ELF-1 (cell line): ENCODE results near the gene RNF212.

Experiments
- DNase-seq: peaks from one replicate; pipeline ENCODE4 v3.0.0-alpha.2; 2016; ENCODE audit warnings: low read depth, low spot score

RNF212 gene

GRCh38 chr4:1048773-1049590, 64.4 kb downstream of the RNF212 start:
- no peak for DNase-seq

GRCh38 chr4:1047976-1048772, 65.2 kb downstream of the RNF212 start:
- no peak for DNase-seq

DNA sequence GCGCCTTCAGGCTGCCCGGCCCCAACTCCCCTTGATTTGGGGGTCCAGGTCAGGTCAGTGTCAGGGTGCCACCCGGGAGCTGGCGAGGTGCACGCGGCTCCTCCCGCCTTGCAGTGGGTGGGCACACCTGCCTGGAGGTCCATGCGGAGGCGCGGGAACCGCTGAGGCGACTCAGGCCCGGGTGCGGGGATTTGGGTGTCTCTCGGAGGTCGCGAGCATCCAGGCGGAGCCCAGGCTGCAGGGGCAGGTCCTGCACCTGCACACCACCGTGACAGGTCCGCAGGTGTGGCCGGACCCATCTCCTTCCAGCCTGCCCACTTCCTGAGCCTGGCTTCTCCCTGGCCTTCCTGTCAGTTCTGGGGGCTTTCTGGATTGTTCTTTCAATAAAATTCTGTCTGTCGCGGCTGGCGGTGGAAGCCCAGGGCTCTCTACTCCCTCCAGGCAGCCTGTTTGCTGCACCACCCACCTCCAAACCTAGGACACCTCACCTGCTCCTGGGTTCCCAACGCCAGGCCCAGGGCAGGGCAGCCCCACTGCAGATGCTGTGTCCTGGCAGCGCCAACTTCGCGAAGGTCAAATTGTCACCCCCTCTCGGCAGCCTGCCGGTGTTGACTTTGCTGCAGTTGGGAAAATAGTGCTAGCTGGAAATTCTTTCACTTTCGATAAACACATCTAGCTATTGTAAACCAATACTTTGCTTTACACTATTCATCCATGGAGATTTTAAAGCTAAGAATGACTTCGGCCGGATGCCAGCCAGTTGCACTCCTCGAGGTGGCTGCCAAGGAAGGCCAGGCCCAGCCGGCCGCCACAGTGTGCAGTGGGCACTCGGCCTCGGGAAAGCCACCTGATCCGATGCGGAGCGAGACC, 66.0 kb downstream of the RNF212 start:
- no peak for DNase-seq

DNA sequence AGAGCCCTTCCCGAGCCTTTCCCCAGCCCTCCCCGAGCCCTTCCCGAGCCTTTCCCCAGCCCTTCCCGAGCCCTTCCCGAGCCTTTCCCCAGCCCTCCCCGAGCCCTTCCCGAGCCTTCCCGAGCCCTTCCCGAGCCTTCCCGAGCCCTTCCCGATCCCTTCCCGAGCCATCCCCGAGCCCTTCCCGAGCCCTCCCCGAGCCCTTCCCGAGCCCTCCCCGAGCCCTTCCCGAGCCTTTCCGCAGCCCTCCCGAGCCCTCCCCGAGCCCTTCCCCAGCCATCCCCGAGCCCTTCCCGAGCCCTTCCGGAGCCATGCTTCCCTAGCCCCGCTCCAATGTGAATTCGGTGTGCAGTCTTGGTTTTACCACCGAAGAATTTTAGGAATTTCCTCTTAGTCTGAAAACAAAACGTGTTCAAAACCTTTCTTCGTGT, 66.8 kb downstream of the RNF212 start:
- DNase-seq, result peak; percentile 68

- no peak for DNase-seq
Observed at GRCh38 chr4:1045595-1046201, 67.7 kb downstream of the RNF212 start.

GRCh38 chr4:1045193-1045594, 68.2 kb downstream of the RNF212 start:
- no peak for DNase-seq

GRCh38 chr4:1044469-1045192, 68.7 kb downstream of the RNF212 start:
- DNase-seq, result no peak

DNA sequence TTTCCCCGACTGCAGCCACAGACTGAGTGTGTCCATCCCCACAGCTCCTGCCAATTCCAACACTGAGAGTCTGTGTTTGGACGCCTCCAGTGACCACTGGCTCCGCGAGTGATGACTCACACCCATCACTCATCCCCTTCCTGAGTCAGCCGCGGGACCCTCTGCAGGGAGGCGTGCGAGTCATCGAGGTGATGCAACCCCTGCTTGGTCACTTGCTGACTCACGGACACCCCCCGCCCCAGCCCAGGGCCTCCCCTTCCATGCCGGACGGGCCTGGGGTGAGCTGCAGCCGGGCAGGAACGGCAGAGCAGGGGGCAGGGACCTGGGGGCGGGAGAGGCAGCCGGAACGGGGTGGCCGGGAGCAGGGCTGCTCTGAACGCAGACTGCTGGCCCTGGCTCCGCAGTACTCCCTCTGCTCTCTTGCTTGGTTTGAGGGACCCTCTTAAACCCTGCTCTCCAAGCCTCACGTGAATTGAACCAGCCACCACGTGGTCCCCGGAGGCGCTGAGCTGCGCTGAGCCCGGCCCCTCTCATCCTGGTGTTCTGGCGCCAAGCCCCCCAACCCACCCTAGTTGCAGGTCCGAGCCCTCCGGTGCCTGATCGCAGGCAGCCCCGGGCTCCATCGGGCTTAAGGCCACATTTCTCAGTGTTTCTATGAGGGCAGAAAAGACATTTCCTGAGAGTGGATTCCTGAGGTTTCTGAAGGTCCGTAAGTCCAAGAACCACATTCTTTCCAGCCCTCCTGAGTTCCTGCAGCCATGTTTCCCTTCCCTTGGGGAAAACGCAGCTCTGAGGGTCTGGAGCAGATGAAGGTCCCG, 69.5 kb downstream of the RNF212 start:
- peak; percentile 84 for DNase-seq

GRCh38 chr4:1043162-1043561, 70.2 kb downstream of the RNF212 start:
- DNase-seq, result no peak

GRCh38 chr4:1042352-1043055, 70.9 kb downstream of the RNF212 start:
- no peak for DNase-seq

DNA sequence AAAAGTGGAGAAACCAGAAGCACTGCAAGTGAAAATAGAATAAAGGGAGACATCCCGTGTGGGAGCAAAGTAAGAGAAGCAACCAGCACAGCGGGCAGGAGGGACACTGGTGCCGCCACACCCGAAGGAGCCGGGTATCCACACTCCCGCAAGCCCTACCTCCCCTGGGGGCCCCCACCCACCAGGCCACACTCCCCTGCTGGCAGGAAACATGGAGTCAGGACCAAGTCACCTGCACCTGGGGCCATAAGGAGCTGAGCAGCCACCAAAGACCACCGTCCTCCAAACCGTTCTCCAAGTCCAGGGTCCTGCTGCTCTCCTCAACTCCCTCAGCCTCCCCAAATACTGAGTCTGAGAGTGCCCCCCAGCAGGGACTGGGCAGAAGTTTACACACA, 71.4 kb downstream of the RNF212 start:
- DNase-seq, result no peak

DNA sequence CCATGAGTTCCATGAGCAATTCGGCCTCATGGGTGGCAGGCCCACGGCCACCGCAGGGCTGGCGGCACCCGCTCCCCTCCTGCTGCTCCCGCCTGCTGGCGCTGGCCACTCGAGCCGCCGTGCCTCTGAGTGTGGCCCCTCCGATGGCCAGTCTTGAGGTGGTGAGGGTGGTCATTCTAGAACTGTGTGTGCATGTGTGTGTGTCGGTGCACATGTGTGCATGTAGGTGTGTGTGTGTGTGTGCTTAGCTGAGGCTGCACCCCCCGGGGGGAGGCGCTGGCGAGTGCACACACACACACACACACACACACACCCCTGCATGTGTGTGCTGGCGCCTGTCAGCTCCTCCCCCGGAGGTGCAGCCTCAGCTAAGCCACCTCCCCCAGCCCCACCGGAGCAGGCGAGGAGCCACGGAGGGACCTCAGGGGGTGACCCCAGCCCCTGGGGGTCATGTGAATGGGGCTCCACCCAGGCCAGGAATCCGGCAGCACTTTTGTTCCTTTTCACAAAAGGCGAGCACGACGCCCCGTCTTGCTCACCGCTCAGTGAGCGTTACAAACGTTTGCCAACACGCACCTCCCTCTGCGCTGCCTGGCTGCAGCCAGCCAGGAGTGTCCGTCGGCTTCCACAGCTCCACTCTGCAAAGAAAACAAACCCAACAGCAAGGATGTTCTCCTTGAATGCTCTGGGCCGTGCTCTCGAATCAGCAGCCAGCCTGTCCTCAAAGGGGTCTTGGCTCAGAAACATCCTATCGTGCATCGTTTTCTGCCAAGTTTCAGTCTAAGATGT, 72.0 kb downstream of the RNF212 start:
- DNase-seq, result peak; percentile 40

- DNase-seq, result no peak
Observed at GRCh38 chr4:1040344-1041146, 72.8 kb downstream of the RNF212 start.

DNA sequence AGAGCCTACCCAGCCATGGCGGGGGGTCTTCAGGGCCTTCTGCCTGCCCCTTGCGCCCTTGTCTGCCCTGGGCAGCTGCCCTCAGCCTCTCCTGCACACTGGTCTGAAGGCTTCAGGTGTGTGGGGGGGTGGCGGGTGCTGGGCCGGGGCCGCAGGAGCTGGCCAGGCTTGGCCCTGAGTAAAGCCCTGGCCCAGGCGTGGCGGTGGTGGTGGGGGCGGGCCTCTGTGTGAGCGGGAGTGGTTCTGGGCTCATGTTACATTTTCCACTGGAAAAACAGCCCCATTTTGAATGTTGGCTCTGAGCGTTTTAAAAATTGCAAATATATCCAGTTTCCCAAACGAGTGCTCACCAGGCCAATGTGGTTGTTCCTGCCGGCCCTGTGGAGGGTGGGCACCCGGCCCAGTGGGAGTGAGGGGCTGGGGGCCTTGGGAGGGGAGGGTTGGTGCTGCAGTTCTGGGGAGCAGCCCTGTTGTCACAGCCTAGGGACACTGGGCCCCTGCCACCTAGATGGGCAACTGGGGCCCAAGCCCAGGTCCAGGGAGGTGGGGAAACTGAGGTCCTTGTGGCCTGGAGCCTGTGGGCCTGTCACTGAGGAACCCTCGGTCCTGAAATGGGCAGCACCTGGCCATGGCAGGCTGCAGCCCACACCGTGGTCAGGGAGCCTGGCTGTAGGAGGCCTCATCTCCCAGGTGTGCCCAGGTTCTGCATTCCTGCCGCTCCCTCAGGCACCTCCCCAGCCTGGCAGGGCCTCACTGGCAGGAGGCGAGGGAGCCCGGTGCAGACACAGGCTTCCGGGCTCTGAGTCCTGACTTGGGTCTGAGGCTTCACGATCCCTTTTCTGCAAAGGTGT, 73.6 kb downstream of the RNF212 start:
- DNase-seq, result no peak

DNA sequence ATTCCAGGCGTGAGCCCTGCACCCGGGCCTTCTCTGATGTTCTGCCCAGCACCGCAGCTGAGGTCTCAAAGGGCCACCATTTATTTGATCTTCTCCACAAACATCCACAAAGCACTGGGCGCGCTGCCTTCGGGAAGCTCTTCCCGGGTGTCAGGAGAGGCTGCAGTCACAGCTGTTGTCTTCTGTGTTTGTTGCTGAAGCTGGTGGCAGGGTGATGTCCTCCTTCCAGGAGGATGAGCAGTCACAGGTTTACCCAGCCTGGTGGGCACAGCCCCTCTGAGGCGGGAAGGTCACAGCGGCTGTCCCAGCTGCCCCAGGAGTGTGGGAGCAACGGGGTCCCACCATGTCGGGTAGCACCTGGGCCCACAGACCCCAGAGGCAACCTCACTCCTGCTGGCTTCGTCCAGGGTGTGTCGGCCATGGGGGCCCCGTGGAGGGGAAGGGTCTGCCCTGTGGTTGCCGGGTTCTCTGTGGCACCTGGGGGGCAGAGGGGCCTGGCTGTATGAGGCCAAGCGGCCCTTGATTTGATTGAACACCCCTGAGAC, 74.3 kb downstream of the RNF212 start:
- no peak for DNase-seq
